Nephron progenitor cell (in vitro differentiated cells): Measurements from ENCODE around the gene PTPN20.

ENCODE experiments used
- DNase-seq: peaks from one replicate; pipeline ENCODE4 v3.0.0; 2021
- H3K27ac Mint-ChIP-seq: 2 replicates; pipeline ENCODE4 v1.8.0; 2021; ENCODE audit warnings: mild to moderate bottlenecking, moderate library complexity, mixed read lengths
- H3K27me3 Mint-ChIP-seq: 2 replicates; pipeline ENCODE4 v1.8.0; 2021; ENCODE audit warnings: mild to moderate bottlenecking, low read depth, mixed read lengths; ENCODE audit not compliant: poor library complexity
- H3K36me3 Mint-ChIP-seq: 2 replicates; pipeline ENCODE4 v1.8.0; 2021; ENCODE audit warnings: low read depth, mixed read lengths
- H3K4me1 Mint-ChIP-seq: 2 replicates; pipeline ENCODE4 v1.8.0; 2021; ENCODE audit warnings: mixed read lengths
- H3K4me3 Mint-ChIP-seq: 2 replicates; pipeline ENCODE4 v1.8.0; 2021; ENCODE audit warnings: mild to moderate bottlenecking, moderate library complexity, mixed read lengths
- H3K9me3 Mint-ChIP-seq: 2 replicates; pipeline ENCODE4 v1.8.0; 2021; ENCODE audit warnings: mild to moderate bottlenecking, moderate library complexity, mixed read lengths
- TF ChIP-seq, protein P1 (sequence below): fragments of 200-600 bp; sonication (generic); IDR thresholded peaks from 2 replicates; pipeline ENCODE4 v1.5.0; 2021; ENCODE audit warnings: antibody characterized with exemption

The PTPN20 gene

DNA sequence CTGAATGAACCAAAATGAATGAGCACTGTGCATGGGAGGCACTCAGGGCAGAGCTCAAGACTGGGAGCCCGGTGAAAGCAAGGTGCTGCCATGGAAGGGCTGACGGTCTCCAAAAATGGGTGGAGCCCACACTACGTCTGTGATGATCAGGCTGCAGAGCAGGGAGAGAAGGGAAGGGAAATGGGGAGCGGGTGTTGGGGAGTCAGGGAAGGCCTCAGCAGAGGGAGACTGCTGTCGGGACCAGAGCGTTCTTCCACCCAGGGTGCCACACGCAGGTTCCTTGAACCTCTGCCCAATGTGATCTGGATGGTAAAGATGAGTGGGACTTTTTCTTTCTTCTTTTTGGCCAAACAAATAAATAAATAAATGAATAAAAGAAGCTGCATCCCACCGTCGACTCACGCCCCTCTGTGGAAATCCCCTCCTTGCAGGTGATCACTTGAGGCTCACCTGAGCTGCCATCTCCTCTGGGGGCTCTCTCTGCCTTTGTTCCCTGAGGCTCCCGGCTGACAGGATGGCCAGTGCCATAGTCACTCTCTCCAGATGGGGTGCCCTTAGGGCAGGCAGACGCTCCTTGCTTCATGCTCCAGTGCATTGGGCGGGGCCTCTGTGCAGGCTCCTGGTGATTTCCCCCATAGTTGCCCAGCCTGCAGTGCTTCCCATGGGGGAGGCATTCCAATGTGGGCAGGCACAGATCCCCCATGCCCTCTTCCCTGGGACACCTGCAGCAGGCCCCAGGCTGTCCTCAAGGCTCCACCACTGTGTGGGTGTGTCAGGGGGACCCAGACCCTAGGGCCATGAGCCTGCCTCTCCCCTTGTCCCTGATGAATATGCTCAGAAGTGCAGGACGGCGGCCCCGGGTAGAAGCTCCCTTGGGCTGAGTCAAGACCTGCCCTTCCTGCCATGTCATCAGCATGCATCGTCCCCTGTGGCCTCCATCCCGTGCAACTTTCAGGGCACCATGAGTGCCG lies 131.8 kb downstream of the PTPN20 start:
- DNase-seq, result no peak
- H3K27ac Mint-ChIP-seq, result no peak overlapping the region
- TF ChIP-seq, protein P1, sequence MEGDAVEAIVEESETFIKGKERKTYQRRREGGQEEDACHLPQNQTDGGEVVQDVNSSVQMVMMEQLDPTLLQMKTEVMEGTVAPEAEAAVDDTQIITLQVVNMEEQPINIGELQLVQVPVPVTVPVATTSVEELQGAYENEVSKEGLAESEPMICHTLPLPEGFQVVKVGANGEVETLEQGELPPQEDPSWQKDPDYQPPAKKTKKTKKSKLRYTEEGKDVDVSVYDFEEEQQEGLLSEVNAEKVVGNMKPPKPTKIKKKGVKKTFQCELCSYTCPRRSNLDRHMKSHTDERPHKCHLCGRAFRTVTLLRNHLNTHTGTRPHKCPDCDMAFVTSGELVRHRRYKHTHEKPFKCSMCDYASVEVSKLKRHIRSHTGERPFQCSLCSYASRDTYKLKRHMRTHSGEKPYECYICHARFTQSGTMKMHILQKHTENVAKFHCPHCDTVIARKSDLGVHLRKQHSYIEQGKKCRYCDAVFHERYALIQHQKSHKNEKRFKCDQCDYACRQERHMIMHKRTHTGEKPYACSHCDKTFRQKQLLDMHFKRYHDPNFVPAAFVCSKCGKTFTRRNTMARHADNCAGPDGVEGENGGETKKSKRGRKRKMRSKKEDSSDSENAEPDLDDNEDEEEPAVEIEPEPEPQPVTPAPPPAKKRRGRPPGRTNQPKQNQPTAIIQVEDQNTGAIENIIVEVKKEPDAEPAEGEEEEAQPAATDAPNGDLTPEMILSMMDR, result no peak
- no peak overlapping the region for H3K4me3 Mint-ChIP-seq
- peaks cover 3% of the 10 kb centered on the region for H3K27me3 Mint-ChIP-seq
- no peaks in the 10 kb centered on the region for H3K36me3 Mint-ChIP-seq
- peaks cover 46% of the 10 kb centered on the region for H3K4me1 Mint-ChIP-seq
- no peaks in the 10 kb centered on the region for H3K9me3 Mint-ChIP-seq

DNA sequence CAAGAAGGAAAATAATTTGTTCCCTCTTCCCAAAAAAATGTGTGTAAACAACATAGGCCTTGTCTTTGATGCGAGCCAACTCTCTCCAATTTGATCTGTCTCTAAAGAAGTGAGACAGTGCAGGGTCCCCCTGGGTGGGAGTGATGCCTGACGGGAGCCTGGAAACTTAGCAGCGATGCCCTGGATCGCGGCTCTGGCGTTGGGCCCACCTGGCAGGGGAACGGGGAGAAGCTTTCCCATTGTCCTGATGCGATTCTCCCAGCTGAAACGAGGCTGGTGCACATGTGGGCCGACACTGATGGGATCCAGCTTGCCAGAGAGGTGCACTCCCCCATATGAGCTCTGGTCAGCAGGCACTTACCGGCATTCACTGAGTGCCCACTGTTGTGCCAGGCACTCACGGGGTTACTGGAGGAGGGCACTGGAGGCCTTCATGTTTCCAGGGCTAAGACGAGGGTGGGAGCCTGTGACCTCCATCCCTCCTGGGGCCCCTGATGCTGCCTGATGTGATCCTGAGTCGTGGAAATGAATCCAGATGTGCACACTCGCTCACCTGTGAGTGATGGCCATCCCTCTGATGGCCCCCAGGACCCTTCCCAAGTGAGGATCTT lies 132.8 kb downstream of the PTPN20 start:
- Mint-ChIP-seq H3K27me3 (no peaks in the 10 kb centered on the region), H3K27ac (no peak overlapping the region), H3K4me1 (peaks cover 42% of the 10 kb centered on the region), H3K36me3 (no peaks in the 10 kb centered on the region), H3K9me3 (no peaks in the 10 kb centered on the region), H3K4me3 (no peak overlapping the region)
- TF ChIP-seq, protein P1, result no peak
- no peak for DNase-seq

DNA sequence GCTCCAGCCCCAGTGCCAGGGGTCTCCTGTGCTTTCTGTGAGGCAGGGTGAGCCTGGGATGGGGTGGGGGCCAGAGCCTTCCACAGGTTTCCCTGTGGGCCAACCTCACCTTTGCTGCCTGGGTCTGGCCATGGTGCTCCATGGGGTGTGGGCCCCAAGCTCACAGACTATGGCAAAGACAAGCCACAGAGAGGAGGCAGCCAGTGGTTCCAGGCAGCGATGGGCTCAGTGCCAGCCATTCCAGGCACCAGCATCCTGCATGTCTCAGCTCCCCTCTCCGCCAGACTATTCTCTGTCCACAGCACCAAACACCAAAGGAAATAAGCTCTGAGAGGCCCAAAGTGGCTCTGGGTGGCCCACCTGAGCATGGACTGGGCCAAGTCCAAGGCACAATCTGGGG lies 133.5 kb downstream of the PTPN20 start:
- no peaks in the 10 kb centered on the region for H3K27me3 Mint-ChIP-seq
- no peak overlapping the region for H3K27ac Mint-ChIP-seq
- DNase-seq, result no peak
- H3K4me1 Mint-ChIP-seq, result peaks cover 42% of the 10 kb centered on the region
- H3K9me3 Mint-ChIP-seq, result no peaks in the 10 kb centered on the region
- H3K4me3 Mint-ChIP-seq, result no peak overlapping the region
- H3K36me3 Mint-ChIP-seq, result no peaks in the 10 kb centered on the region
- TF ChIP-seq, protein P1, result no peak

DNA sequence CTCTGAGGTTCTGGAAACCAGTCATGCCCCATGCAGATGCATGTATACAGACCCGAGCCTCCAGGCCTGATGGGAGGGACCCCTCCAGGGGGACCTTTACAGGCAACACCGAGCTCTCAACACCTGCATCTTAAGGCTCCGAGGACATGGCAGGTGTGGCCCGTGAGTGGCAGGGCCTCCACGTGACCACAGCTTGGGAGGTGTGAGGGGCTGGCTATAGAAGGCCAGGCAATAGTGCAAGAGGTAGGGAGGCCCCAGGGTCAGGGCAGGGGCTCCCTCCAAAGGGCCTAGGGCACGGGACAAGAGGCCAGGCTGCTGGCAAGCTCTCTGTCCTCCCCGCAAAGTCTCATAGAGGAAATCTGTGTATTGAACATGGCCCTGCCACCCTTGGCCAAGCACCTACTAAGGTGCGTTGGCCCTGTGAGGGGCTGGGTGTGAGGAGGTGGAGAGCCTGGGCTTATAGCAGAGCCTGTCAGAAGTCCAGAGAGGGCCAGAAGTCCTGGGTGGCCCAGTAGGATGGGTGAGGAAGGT lies 134.2 kb downstream of the PTPN20 start:
- Mint-ChIP-seq H3K36me3 (no peaks in the 10 kb centered on the region), H3K27ac (no peak overlapping the region), H3K9me3 (no peaks in the 10 kb centered on the region), H3K27me3 (peaks cover under 1% of the 10 kb centered on the region), H3K4me1 (peaks cover 42% of the 10 kb centered on the region), H3K4me3 (no peak overlapping the region)
- TF ChIP-seq, protein P1, result no peak
- no peak for DNase-seq

DNA sequence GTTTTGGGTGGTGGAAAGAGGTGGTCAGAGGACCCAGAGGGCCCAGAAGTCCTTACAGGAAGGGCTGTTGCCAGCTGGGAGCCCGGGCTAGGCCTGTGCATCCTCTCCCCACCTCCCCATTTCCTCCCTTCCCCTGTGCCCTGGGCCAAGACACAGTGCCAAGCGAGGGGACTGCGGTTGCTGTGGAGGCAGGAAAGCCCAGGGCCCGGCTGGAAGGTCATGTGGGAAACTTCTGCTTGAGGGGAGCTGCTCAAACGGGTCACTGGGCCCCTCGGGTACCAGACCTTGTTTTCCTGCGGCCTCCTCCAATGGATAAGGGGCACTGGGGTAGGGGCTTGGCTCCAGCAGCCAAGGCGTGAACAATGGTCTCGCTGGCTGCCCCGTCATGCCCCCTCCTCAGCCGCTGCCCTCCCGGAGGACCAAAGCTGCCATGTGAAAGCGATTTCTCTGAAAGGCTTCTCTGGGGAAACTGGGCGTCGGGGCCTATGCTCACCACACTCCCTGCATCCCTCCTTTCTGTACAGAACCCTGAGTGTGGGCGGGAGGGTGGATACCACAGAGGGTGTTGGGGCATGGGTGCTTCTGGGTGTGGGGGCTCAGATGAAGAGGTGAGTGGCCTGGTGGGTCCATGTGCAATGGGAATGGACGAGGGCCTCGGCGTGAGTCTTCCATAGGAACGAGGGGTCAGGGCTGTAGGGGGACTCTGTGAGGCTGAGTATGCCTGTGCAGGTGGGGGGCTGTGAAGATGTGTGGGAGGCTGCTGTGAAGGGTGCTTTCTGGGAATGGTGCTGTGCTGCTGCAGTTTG lies 135.3 kb downstream of the PTPN20 start:
- H3K27me3 Mint-ChIP-seq, result peaks cover 4% of the 10 kb centered on the region
- no peaks in the 10 kb centered on the region for H3K36me3 Mint-ChIP-seq
- TF ChIP-seq, protein P1, result no peak
- DNase-seq, result no peak
- H3K9me3 Mint-ChIP-seq, result no peaks in the 10 kb centered on the region
- peaks cover 40% of the 10 kb centered on the region for H3K4me1 Mint-ChIP-seq
- H3K27ac Mint-ChIP-seq, result no peak overlapping the region
- H3K4me3 Mint-ChIP-seq, result no peak overlapping the region
